Calu3 (cell line): Measurements from ENCODE around the gene ACAP2. TPM values are rescaled to one million over a fixed set of nuclear protein-coding genes. Genes with fewer than 3 reads are reported as not detected.

ENCODE experiments used
- BruUV-seq: library from RNA; stranded (reverse); fragments of 400-500 nt; replicated peaks from 2 replicates; lab custom pipeline; 2021; lab: Mats Ljungman, UMichigan
- CTCF ChIA-PET: fragments of 300-600 bp; sonication (Branson Sonifier 250); formaldehyde crosslinking; loops from one replicate; lab custom pipeline; 2022; ENCODE audit warnings: antibody characterized with exemption; lab: Charles Lee
- DNase-seq: peaks from one replicate; pipeline ENCODE4 v3.0.0; 2022
- H3K27ac Mint-ChIP-seq: one replicate; pipeline ENCODE4 v1.8.0; 2022; ENCODE audit warnings: mixed read lengths; ENCODE audit not compliant: unreplicated experiment
- H3K27me3 Mint-ChIP-seq: one replicate; pipeline ENCODE4 v1.8.0; 2022; ENCODE audit warnings: mixed read lengths; ENCODE audit not compliant: unreplicated experiment
- H3K36me3 Mint-ChIP-seq: one replicate; pipeline ENCODE4 v1.8.0; 2022; ENCODE audit warnings: mild to moderate bottlenecking, moderate library complexity, mixed read lengths; ENCODE audit not compliant: insufficient read depth, unreplicated experiment
- H3K4me1 Mint-ChIP-seq: one replicate; pipeline ENCODE4 v1.8.0; 2022; ENCODE audit warnings: mild to moderate bottlenecking, low read depth, mixed read lengths; ENCODE audit not compliant: unreplicated experiment
- H3K4me3 Mint-ChIP-seq: one replicate; pipeline ENCODE4 v1.8.0; 2022; ENCODE audit warnings: mild to moderate bottlenecking, low read depth, moderate library complexity, mixed read lengths; ENCODE audit not compliant: unreplicated experiment
- H3K9me3 Mint-ChIP-seq: one replicate; pipeline ENCODE4 v1.8.0; 2022; ENCODE audit warnings: low read depth, mixed read lengths; ENCODE audit not compliant: unreplicated experiment
- CTCF ChIP-seq: fragments of 200-600 bp; IDR thresholded peaks from one replicate; pipeline ENCODE4 v1.8.0; 2022; ENCODE audit warnings: antibody characterized with exemption; ENCODE audit not compliant: unreplicated experiment
- intact Hi-C: fragments of 100-400 bp; cut with micrococcal nuclease; formaldehyde crosslinking; loops from one replicate; pipeline ENCODE4 v1.10.0; 2022; ENCODE audit not compliant: unreplicated experiment
- total RNA-seq: library from RNA; stranded (reverse); gene quantifications from 2 replicates; pipeline ENCODE4 v1.2.3, GENCODE V29; 2022

The ACAP2 gene
- total RNA-seq, 1 experiment from 2014 or later = 74.0 TPM

DNA sequence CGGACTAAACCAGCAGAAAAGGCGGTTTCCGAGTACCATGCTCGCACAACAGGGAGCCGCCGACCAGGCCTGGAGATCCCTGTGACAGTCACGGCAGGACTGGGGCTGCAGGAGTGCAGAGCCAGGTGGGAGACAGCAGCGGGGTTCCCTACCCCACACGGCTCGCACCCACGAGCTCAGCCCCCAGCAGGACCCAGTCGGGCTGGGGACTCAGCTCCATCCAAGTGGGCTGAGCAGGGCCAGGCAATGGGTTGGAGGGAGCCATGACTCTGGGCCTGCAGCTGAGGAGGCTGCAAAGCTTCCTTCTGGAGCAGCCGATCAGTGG lies 187.7 kb downstream of the ACAP2 start:
- H3K4me3 Mint-ChIP-seq = no peak overlapping the region
- no peaks in the 10 kb centered on the region for H3K9me3 Mint-ChIP-seq
- no peak for TF ChIP-seq CTCF
- peaks cover 9% of the 10 kb centered on the region for H3K36me3 Mint-ChIP-seq
- H3K27ac Mint-ChIP-seq = no peak overlapping the region
- BruUV-seq = no TSS peak
- DNase-seq = no peak
- CTCF ChIA-PET = no interaction called here
- H3K27me3 Mint-ChIP-seq = no peaks in the 10 kb centered on the region
- no peaks in the 10 kb centered on the region for H3K4me1 Mint-ChIP-seq
- intact Hi-C loops = no loop called here

GRCh38 chr3:195254454-195255175 lies 188.2 kb downstream of the ACAP2 start:
- TF ChIP-seq CTCF = no peak
- Mint-ChIP-seq H3K4me1 (no peaks in the 10 kb centered on the region), H3K4me3 (no peak overlapping the region), H3K36me3 (peaks cover 4% of the 10 kb centered on the region), H3K27ac (no peak overlapping the region), H3K27me3 (no peaks in the 10 kb centered on the region), H3K9me3 (no peaks in the 10 kb centered on the region)
- no peak for DNase-seq
- CTCF ChIA-PET = no interaction called here
- intact Hi-C loops = no loop called here
- no TSS peak for BruUV-seq

GRCh38 chr3:195253923-195254432 lies 188.8 kb downstream of the ACAP2 start:
- no peaks in the 10 kb centered on the region for H3K4me1 Mint-ChIP-seq
- H3K4me3 Mint-ChIP-seq = no peak overlapping the region
- no peaks in the 10 kb centered on the region for H3K36me3 Mint-ChIP-seq
- no peaks in the 10 kb centered on the region for H3K27me3 Mint-ChIP-seq
- TF ChIP-seq CTCF = no peak
- no TSS peak for BruUV-seq
- CTCF ChIA-PET = no interaction called here
- intact Hi-C loops = no loop called here
- H3K27ac Mint-ChIP-seq = no peak overlapping the region
- H3K9me3 Mint-ChIP-seq = no peaks in the 10 kb centered on the region
- no peak for DNase-seq

DNA sequence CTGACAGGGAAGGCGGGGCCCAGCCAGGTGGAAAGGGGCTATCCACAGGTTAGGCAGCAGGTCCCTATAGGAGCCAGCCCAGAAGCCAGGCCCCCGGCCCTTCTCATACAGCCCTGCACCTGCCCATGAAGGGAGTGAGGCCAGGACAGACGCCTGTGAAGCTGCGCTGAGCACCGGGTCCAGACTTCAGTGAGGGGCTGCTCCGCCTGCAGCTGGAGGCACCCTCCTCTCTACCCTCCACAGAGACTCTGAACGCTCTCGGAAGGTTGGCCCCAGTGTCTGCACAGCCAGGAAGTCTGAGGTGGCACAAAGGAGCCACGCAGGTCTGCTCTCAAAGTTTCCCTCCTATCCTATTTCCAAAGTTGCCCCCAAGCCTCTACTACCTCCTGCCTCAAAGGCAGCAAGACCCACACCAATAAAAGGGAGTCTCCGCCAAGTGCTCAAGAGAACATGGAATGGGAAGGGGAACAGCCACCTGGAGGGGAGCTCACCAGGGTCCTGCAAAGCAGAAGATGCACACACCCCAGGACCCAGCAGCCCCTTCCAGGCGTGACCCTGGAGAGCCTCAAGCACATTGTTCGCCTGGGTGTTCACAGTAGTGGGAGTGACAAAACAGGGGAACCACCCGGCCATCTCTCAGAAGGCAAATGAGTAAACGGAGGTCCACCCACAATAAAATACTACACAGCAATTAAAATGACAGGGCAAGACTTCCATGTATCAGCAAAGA lies 191.3 kb downstream of the ACAP2 start:
- Mint-ChIP-seq H3K36me3 (no peaks in the 10 kb centered on the region), H3K4me3 (no peak overlapping the region), H3K9me3 (no peaks in the 10 kb centered on the region), H3K27ac (no peak overlapping the region), H3K4me1 (no peaks in the 10 kb centered on the region), H3K27me3 (no peaks in the 10 kb centered on the region)
- intact Hi-C loops = no loop called here
- no peak for DNase-seq
- no TSS peak for BruUV-seq
- CTCF ChIA-PET = interaction anchor here (2.1 kb wide), 1 partner anchor 101 kb away, joined by 4 read pairs; no protein-coding TSS in a partner anchor
- no peak for TF ChIP-seq CTCF
